Keratinocyte (primary cell): ENCODE measurements around the gene CLSTN1. TPM values are rescaled to one million over a fixed set of nuclear protein-coding genes. Genes with fewer than 3 reads are reported as not detected.

Source experiments
- DNase-seq: peaks from one replicate; pipeline ENCODE4 v3.0.0-alpha.2; 2011; ENCODE audit warnings: low read depth, missing footprints, low spot score
- FAIRE-seq: peaks from 2 replicates; lab custom pipeline; 2011; peaks lifted over from hg19 to GRCh38; lab: Jason Lieb, UNC
- H2AFZ ChIP-seq: 2 replicates; pipeline ENCODE4 v1.6.0; 2012; ENCODE audit warnings: low read length, control low read depth, inconsistent platforms; ENCODE audit not compliant: control insufficient read depth
- H3K27ac ChIP-seq: 2 replicates; pipeline ENCODE4 v1.5.1; 2011; ENCODE audit warnings: low read length; ENCODE audit not compliant: control insufficient read depth, insufficient read depth
- H3K27me3 ChIP-seq: 3 replicates; pipeline ENCODE4 v1.6.0; 2011; ENCODE audit warnings: low read length; ENCODE audit not compliant: control insufficient read depth, insufficient read depth; ENCODE audit errors: extremely low read depth
- H3K36me3 ChIP-seq, 2 experiments: 2 replicates in 1 of 2; 3 replicates in 1 of 2; pipeline ENCODE4 v1.5.1; 2011; ENCODE audit warnings: low read length in 2 of 2, mild to moderate bottlenecking in 1 of 2; ENCODE audit not compliant: control insufficient read depth in 2 of 2, insufficient read depth in 2 of 2; ENCODE audit errors: extremely low read depth in 1 of 2
- H3K4me1 ChIP-seq: 3 replicates; pipeline ENCODE4 v1.5.1; 2011; ENCODE audit warnings: low read length; ENCODE audit not compliant: control insufficient read depth, insufficient read depth; ENCODE audit errors: extremely low read depth
- H3K4me2 ChIP-seq: 3 replicates; pipeline ENCODE4 v1.6.0; 2011; ENCODE audit warnings: low read depth, low read length; ENCODE audit not compliant: control insufficient read depth, insufficient read depth; ENCODE audit errors: extremely low read depth
- H3K4me3 ChIP-seq, 3 experiments: fragments of 200-600 bp in 1 of 3; sonication (generic) in 1 of 3; 2 replicates in 2 of 3; 3 replicates in 1 of 3; pipeline ENCODE4 v1.5.1; 2011 to 2016; ENCODE audit warnings: low read length in 3 of 3, mild to moderate bottlenecking in 3 of 3, control low read depth in 2 of 3, inconsistent platforms in 1 of 3, low read depth in 1 of 3, mixed read lengths in 1 of 3, mixed run types in 1 of 3, moderate library complexity in 1 of 3; ENCODE audit not compliant: control insufficient read depth in 2 of 3, insufficient read depth in 2 of 3; ENCODE audit errors: extremely low read depth in 1 of 3
- H3K79me2 ChIP-seq: 2 replicates; pipeline ENCODE4 v1.6.0; 2012; ENCODE audit warnings: low read length; ENCODE audit not compliant: control insufficient read depth, insufficient read depth
- H3K9ac ChIP-seq: 3 replicates; pipeline ENCODE4 v1.6.0; 2011; ENCODE audit warnings: low read length; ENCODE audit not compliant: control insufficient read depth, insufficient read depth; ENCODE audit errors: extremely low read depth
- H3K9me1 ChIP-seq: 3 replicates; pipeline ENCODE4 v1.6.0; 2011; ENCODE audit warnings: low read length; ENCODE audit not compliant: control insufficient read depth, insufficient read depth; ENCODE audit errors: extremely low read depth
- H3K9me3 ChIP-seq: 2 replicates; pipeline ENCODE4 v1.5.1; 2012; ENCODE audit warnings: low read depth, low read length; ENCODE audit not compliant: control insufficient read depth
- H4K20me1 ChIP-seq: 3 replicates; pipeline ENCODE4 v1.6.0; 2011; ENCODE audit warnings: low read length; ENCODE audit not compliant: control insufficient read depth, insufficient read depth; ENCODE audit errors: extremely low read depth
- CTCF ChIP-seq, 3 experiments: IDR thresholded peaks in 1 of 3; conservative IDR thresholded peaks in 1 of 3; optimal IDR thresholded peaks in 1 of 3; 2 replicates in 2 of 3; 3 replicates in 1 of 3; pipeline versions ENCODE3 to v1.5.1; 2011; ENCODE audit warnings: low read length in 3 of 3, mild to moderate bottlenecking in 3 of 3, moderate library complexity in 2 of 3, control low read depth in 1 of 3, inconsistent platforms in 1 of 3; ENCODE audit not compliant: insufficient read depth in 2 of 3; ENCODE audit errors: extremely low read depth in 1 of 3
- EZH2 ChIP-seq: IDR thresholded peaks from one replicate; pipeline ENCODE4 v1.6.1; 2012; ENCODE audit warnings: inconsistent platforms, mild to moderate bottlenecking, low read length, moderate library complexity
- dilution Hi-C: fragments of 300-500 bp; cut with MboI; formaldehyde crosslinking; loops from one replicate; pipeline ENCODE4 v1.7.0; 2020; ENCODE audit warnings: low sequenced_read_pairs; ENCODE audit not compliant: extremely low pct_ligation_motif_present
- polyA plus RNA-seq, 5 experiments: library from polyadenylated mRNA; depleted of rRNA in 3 of 5; stranded (reverse) in 3 of 5; stranded (forward) in 1 of 5; unstranded in 1 of 5; fragments of >200 nt; gene quantifications; 1 replicate in 1 of 5; 2 replicates in 3 of 5; 3 replicates in 1 of 5; pipeline versions ENCODE4 v1.2.1 to v1.2.3, GENCODE V29; 2011 to 2012; ENCODE audit warnings: missing spikeins in 2 of 5, low read depth in 1 of 5, low replicate concordance in 1 of 5

Gene CLSTN1
- polyA plus RNA-seq, 1 donor (not counting 4 experiments of a cell fraction or from before 2014, with no cell fraction given): 90.3 TPM

- Histone ChIP-seq H3K27me3 (no peaks in the 10 kb centered on the region), H3K27ac (no peak overlapping the region), H3K79me2 (peaks cover 3% of the 10 kb centered on the region), H3K36me3 (peaks cover 10 to 13% of the 10 kb centered on the region in 2 experiments), H3K9me3 (no peaks in the 10 kb centered on the region), H3K4me2 (no peak overlapping the region), H3K9ac (no peak overlapping the region), H3K4me1 (no peaks in the 10 kb centered on the region), H3K9me1 (no peaks in the 10 kb centered on the region), H4K20me1 (no peaks in the 10 kb centered on the region), H3K4me3 (no peak overlapping the region), H2AFZ (no peak overlapping the region)
- FAIRE-seq (no peak), DNase-seq (no peak)
- dilution Hi-C loops: no loop called here
- TF ChIP-seq CTCF (optimal IDR thresholded peaks at IDR 0.05 in 1 of 3, IDR thresholded peaks at IDR 0.05 in 1 of 3, conservative IDR thresholded peaks at IDR 0.05 in 1 of 3; ENCODE audit: extremely low read depth in 1 of 3, insufficient read depth in 2 of 3, low read length in 3 of 3) (no peak), EZH2 (no peak)
Measured at GRCh38 chr1:9711466-9712020, 112.2 kb downstream of the CLSTN1 start.

GRCh38 chr1:9710037-9710436 is 113.7 kb downstream of the CLSTN1 start:
- TF ChIP-seq EZH2 (no peak), CTCF (optimal IDR thresholded peaks at IDR 0.05 in 1 of 3, IDR thresholded peaks at IDR 0.05 in 1 of 3, conservative IDR thresholded peaks at IDR 0.05 in 1 of 3; ENCODE audit: extremely low read depth in 1 of 3, insufficient read depth in 2 of 3, low read length in 3 of 3) (no peak)
- no peak overlapping the region for H2AFZ ChIP-seq
- H3K36me3 ChIP-seq: peaks cover 4 to 8% of the 10 kb centered on the region in 2 experiments
- peaks cover 5% of the 10 kb centered on the region for H3K79me2 ChIP-seq
- H3K9ac ChIP-seq: no peak overlapping the region
- no peaks in the 10 kb centered on the region for H3K9me1 ChIP-seq
- H3K27ac ChIP-seq: no peak overlapping the region
- no peaks in the 10 kb centered on the region for H4K20me1 ChIP-seq
- no peak for DNase-seq
- no peaks in the 10 kb centered on the region for H3K27me3 ChIP-seq
- H3K9me3 ChIP-seq: no peaks in the 10 kb centered on the region
- dilution Hi-C loops: no loop called here
- no peak overlapping the region for H3K4me2 ChIP-seq
- no peak for FAIRE-seq
- H3K4me3 ChIP-seq: no peak overlapping the region
- peaks cover 8% of the 10 kb centered on the region for H3K4me1 ChIP-seq
